ENCODE data around the gene RAPGEF1.
A peak's percentile ranks its signal among the peaks of the same experiment; 100 is the strongest.

Gene RAPGEF1

DNA sequence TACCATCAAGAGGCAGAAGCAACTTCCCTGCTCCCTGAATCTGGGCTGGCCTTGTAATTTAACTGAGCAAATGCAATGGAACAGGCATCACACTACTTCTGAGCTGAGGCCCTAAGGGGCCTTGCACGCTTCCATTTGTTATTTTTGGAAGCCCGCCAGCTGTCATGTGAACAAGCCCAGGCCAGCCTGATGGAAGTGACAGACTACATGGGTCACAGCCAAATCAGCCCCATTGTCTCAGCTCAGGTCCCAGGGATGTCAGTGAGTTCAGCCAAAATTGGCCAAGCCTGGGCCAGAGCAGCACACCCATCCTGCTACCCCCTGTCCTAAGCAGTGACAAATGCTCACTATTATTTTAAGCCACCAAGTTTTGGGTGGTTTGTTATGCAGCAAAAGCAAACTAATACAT is 121.8 kb downstream of the RAPGEF1 start:
- peak; percentile 58 for DNase-seq (ENCODE audit: low read depth)
- TF ChIP-seq, protein P1, sequence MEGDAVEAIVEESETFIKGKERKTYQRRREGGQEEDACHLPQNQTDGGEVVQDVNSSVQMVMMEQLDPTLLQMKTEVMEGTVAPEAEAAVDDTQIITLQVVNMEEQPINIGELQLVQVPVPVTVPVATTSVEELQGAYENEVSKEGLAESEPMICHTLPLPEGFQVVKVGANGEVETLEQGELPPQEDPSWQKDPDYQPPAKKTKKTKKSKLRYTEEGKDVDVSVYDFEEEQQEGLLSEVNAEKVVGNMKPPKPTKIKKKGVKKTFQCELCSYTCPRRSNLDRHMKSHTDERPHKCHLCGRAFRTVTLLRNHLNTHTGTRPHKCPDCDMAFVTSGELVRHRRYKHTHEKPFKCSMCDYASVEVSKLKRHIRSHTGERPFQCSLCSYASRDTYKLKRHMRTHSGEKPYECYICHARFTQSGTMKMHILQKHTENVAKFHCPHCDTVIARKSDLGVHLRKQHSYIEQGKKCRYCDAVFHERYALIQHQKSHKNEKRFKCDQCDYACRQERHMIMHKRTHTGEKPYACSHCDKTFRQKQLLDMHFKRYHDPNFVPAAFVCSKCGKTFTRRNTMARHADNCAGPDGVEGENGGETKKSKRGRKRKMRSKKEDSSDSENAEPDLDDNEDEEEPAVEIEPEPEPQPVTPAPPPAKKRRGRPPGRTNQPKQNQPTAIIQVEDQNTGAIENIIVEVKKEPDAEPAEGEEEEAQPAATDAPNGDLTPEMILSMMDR (IDR thresholded peaks at IDR 0.05; ENCODE audit: control insufficient read depth, extremely low read depth, insufficient read depth), result no peak

DNA sequence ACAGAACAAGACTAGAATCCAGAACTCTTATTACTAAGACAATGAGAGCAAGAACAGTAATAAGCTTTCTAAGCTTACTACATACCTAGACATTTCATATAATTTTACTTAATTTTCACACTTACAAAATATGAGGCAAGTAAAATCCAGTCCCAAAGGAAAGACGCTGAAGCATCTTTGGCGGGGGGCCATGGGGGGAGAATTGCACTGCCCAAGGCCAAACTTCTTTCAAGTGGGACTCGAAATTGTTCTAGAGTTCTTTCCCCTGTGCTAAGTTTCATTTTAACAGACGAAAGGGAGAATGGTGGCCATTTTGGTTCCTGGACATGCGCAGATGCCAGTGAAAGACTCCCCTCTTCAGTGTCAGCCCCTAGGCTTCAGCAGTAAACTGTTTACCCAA is 122.3 kb downstream of the RAPGEF1 start:
- no peak for DNase-seq (ENCODE audit: low read depth)
- TF ChIP-seq, protein P1 (IDR thresholded peaks at IDR 0.05; ENCODE audit: control insufficient read depth, extremely low read depth, insufficient read depth), result no peak
- H3K4me3 ChIP-seq (ENCODE audit: low read depth, low read length), result no peak overlapping the region

More for the DNA sequence above, 121.8 kb downstream of the RAPGEF1 start:
- no peak overlapping the region for H3K4me3 ChIP-seq (ENCODE audit: low read depth, low read length)

DNA sequence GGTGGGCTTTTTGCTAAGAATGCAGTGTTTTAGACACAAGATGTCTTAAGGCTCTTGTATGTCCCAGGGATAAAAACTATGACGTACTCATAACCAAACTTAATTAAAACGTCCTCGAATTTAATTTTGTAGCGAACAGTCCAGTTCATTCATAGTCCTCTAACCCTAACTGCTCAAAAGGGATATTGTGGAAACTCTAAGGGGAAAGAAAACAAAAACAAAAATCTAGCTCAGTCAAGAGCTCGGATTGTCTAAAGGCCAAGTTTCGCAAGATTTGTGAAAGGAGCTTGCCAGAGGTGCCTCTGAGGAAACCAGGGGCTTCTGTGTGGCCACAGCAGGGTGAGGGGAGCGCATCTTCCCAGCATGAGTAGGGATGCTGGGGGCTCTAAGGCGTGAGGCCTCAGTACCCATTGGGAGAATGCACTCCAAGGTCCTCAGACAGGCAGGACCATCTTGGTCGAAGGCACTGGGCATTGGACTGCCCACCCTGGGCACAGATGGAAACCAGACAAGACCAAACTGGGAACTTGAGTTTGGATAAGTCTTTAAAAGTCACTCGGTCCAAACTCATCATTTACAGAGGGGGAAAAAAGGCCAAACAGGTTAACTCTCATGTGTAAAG is 122.8 kb downstream of the RAPGEF1 start:
- TF ChIP-seq, protein P1 (IDR thresholded peaks at IDR 0.05; ENCODE audit: control insufficient read depth, extremely low read depth, insufficient read depth), result no peak
- no peak for DNase-seq (ENCODE audit: low read depth)
- no peak overlapping the region for H3K4me3 ChIP-seq (ENCODE audit: low read depth, low read length)

DNA sequence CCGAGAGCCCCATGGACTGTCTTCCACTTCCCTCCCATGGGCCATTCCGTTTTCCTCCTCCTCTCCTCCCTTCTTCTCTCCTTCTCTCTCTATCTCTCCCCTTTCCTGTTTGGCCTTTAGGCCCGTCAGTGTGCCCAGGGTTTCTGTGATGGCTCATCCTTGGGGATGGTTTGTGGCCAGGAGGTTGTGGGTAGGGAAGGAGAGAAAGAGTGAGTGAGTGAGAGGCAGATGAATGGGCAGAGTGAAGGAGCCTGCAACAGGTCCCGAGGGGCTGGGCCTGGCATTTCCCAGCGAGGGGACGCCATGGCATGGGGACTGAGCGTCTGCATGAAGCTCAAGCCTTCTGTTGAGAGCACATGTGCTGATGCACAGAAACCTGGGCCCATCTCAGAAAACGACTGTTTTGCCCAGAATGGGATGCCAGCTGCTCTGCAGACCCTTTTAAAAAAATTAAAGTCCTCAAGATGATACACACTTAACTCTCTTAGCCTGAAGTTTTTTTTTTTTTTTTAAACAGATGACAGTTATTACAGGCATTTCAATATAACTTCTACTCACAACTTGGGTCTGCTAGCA is 125.4 kb downstream of the RAPGEF1 start:
- no peak for DNase-seq (ENCODE audit: low read depth)
- TF ChIP-seq, protein P1 (IDR thresholded peaks at IDR 0.05; ENCODE audit: control insufficient read depth, extremely low read depth, insufficient read depth), result no peak

DNA sequence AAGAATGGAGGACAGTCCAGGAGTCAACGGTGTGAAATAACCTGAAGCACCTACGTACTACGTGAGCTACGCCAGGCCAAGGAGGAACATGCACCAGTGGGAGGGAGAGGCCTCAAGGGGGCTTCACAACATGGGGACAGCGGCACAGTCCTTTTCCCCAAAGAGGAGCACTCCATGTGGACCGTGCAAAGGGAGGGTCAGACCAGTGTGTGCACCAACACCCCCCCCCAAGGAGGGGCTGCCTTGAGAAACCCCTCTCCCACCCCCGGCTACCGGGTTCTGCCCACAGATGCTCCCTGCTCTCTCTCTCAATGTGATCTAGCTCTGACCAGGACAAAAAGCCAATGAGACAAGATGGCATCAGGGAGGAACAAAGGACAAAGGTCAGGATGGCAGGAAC is 126.0 kb downstream of the RAPGEF1 start:
- DNase-seq (ENCODE audit: low read depth), result no peak
- TF ChIP-seq, protein P1 (IDR thresholded peaks at IDR 0.05; ENCODE audit: control insufficient read depth, extremely low read depth, insufficient read depth), result no peak
- H3K4me3 ChIP-seq (ENCODE audit: low read depth, low read length), result no peak overlapping the region

More for the DNA sequence above, 125.4 kb downstream of the RAPGEF1 start:
- no peak overlapping the region for H3K4me3 ChIP-seq (ENCODE audit: low read depth, low read length)

DNA sequence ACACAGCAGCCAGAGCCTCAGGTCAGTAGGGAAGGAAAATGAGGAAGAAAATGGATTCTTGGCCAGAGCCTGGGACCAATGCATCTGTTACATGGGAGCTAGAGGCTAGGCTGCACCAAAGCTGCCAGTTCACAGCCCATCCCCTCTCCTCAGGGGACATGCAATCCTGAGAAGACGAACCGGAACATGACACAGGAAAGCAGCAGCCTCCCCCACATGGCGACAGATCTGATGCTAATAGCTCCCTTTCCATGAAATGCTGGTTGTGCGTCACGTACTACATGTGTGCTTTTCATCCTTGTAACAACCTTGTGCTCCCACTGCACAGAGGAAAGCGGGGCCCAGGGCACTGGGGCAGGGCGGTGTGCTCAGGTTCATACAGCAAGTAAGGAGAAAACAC is 127.0 kb downstream of the RAPGEF1 start:
- no peak overlapping the region for H3K4me3 ChIP-seq (ENCODE audit: low read depth, low read length)
- no peak for DNase-seq (ENCODE audit: low read depth)
- TF ChIP-seq, protein P1 (IDR thresholded peaks at IDR 0.05; ENCODE audit: control insufficient read depth, extremely low read depth, insufficient read depth), result no peak
